ENCODE results near the gene GPR107. TPM values are rescaled to one million over a fixed set of nuclear protein-coding genes. Genes with fewer than 3 reads are reported as not detected.
A peak's percentile ranks its signal among the peaks of the same experiment; 100 is the strongest.

Gene GPR107
- total RNA-seq, 1 donor from 2014 or later, result 58.7 TPM

GRCh38 chr9:130186839-130187522 is 133.3 kb downstream of the GPR107 start:
- no peak for FAIRE-seq
- H3K4me1 ChIP-seq (ENCODE audit: insufficient read depth, low read length), result peaks cover 62% of the 10 kb centered on the region
- H3K9ac ChIP-seq (ENCODE audit: low read length), result peak overlapping the region; percentile 52
- no peak overlapping the region for H3K27ac Mint-ChIP-seq (ENCODE audit: unreplicated experiment)
- peak overlapping the region; percentile 72 for H3K4me3 Mint-ChIP-seq (ENCODE audit: unreplicated experiment)
- no peak overlapping the region for H2AFZ ChIP-seq (ENCODE audit: low read depth, low read length)
- H3K27me3 ChIP-seq (ENCODE audit: insufficient read depth, low read length), result no peaks in the 10 kb centered on the region
- peak; percentile 37 for DNase-seq (ENCODE audit: low read depth)
- TF ChIP-seq CTCF (IDR thresholded peaks at IDR 0.05; ENCODE audit: insufficient read depth, low read depth, low read length), result no peak
- TF ChIP-seq EZH2 (IDR thresholded peaks at IDR 0.05; ENCODE audit: insufficient read depth, low read length), result no peak
- H3K4me1 Mint-ChIP-seq (ENCODE audit: low read depth, unreplicated experiment), result peaks cover 52% of the 10 kb centered on the region
- no peaks in the 10 kb centered on the region for H3K9me3 Mint-ChIP-seq (ENCODE audit: unreplicated experiment)
- no peak overlapping the region for H3K4me3 ChIP-seq (ENCODE audit: insufficient read depth, low read depth, low read length)
- peak overlapping the region; percentile 80 for H3K4me2 ChIP-seq (ENCODE audit: low read length)
- H3K27me3 Mint-ChIP-seq (ENCODE audit: low read depth, unreplicated experiment), result no peaks in the 10 kb centered on the region
- H3K79me2 ChIP-seq (ENCODE audit: insufficient read depth, low read length), result peaks cover 93% of the 10 kb centered on the region
- peaks cover 90% of the 10 kb centered on the region for H4K20me1 ChIP-seq (ENCODE audit: insufficient read depth, low read length)
- H3K27ac ChIP-seq (ENCODE audit: low read depth, low read length), result peak overlapping the region; percentile 18
- H3K36me3 Mint-ChIP-seq (ENCODE audit: low read depth, unreplicated experiment), result peaks cover 1% of the 10 kb centered on the region
- H3K36me3 ChIP-seq (ENCODE audit: insufficient read depth, low read length), result no peaks in the 10 kb centered on the region
- no peaks in the 10 kb centered on the region for H3K9me3 ChIP-seq (ENCODE audit: insufficient read depth, low read depth, low read length)

GRCh38 chr9:130187523-130187846 is 133.8 kb downstream of the GPR107 start:
- Mint-ChIP-seq H3K4me1 (ENCODE audit: low read depth, unreplicated experiment) (peaks cover 55% of the 10 kb centered on the region), H3K9me3 (ENCODE audit: unreplicated experiment) (no peaks in the 10 kb centered on the region), H3K4me3 (ENCODE audit: unreplicated experiment) (no peak overlapping the region), H3K36me3 (ENCODE audit: low read depth, unreplicated experiment) (peaks cover 1% of the 10 kb centered on the region), H3K27me3 (ENCODE audit: low read depth, unreplicated experiment) (no peaks in the 10 kb centered on the region), H3K27ac (ENCODE audit: unreplicated experiment) (no peak overlapping the region)
- H4K20me1 ChIP-seq (ENCODE audit: insufficient read depth, low read length), result peaks cover 90% of the 10 kb centered on the region
- no peak overlapping the region for H2AFZ ChIP-seq (ENCODE audit: low read depth, low read length)
- no peak overlapping the region for H3K27ac ChIP-seq (ENCODE audit: low read depth, low read length)
- TF ChIP-seq EZH2 (IDR thresholded peaks at IDR 0.05; ENCODE audit: insufficient read depth, low read length) (no peak), CTCF (IDR thresholded peaks at IDR 0.05; ENCODE audit: insufficient read depth, low read depth, low read length) (no peak)
- H3K4me1 ChIP-seq (ENCODE audit: insufficient read depth, low read length), result peaks cover 61% of the 10 kb centered on the region
- no peak overlapping the region for H3K4me3 ChIP-seq (ENCODE audit: insufficient read depth, low read depth, low read length)
- H3K36me3 ChIP-seq (ENCODE audit: insufficient read depth, low read length), result no peaks in the 10 kb centered on the region
- H3K9me3 ChIP-seq (ENCODE audit: insufficient read depth, low read depth, low read length), result no peaks in the 10 kb centered on the region
- no peak for FAIRE-seq
- H3K9ac ChIP-seq (ENCODE audit: low read length), result peak overlapping the region; percentile 52
- DNase-seq (ENCODE audit: low read depth), result no peak
- H3K79me2 ChIP-seq (ENCODE audit: insufficient read depth, low read length), result peaks cover 93% of the 10 kb centered on the region
- peak overlapping the region; percentile 80 for H3K4me2 ChIP-seq (ENCODE audit: low read length)
- H3K27me3 ChIP-seq (ENCODE audit: insufficient read depth, low read length), result no peaks in the 10 kb centered on the region

GRCh38 chr9:130188860-130189481 is 135.3 kb downstream of the GPR107 start:
- Mint-ChIP-seq H3K4me3 (ENCODE audit: unreplicated experiment) (peak overlapping the region; percentile 40), H3K36me3 (ENCODE audit: low read depth, unreplicated experiment) (peaks cover 1% of the 10 kb centered on the region), H3K4me1 (ENCODE audit: low read depth, unreplicated experiment) (peaks cover 53% of the 10 kb centered on the region), H3K9me3 (ENCODE audit: unreplicated experiment) (no peaks in the 10 kb centered on the region), H3K27ac (ENCODE audit: unreplicated experiment) (no peak overlapping the region), H3K27me3 (ENCODE audit: low read depth, unreplicated experiment) (no peaks in the 10 kb centered on the region)
- H2AFZ ChIP-seq (ENCODE audit: low read depth, low read length), result no peak overlapping the region
- H4K20me1 ChIP-seq (ENCODE audit: insufficient read depth, low read length), result peaks cover 91% of the 10 kb centered on the region
- no peak overlapping the region for H3K4me2 ChIP-seq (ENCODE audit: low read length)
- peaks cover 99% of the 10 kb centered on the region for H3K79me2 ChIP-seq (ENCODE audit: insufficient read depth, low read length)
- H3K27ac ChIP-seq (ENCODE audit: low read depth, low read length), result no peak overlapping the region
- H3K36me3 ChIP-seq (ENCODE audit: insufficient read depth, low read length), result no peaks in the 10 kb centered on the region
- no peak overlapping the region for H3K9ac ChIP-seq (ENCODE audit: low read length)
- H3K4me3 ChIP-seq (ENCODE audit: insufficient read depth, low read depth, low read length), result no peak overlapping the region
- H3K27me3 ChIP-seq (ENCODE audit: insufficient read depth, low read length), result no peaks in the 10 kb centered on the region
- FAIRE-seq (no peak), DNase-seq (ENCODE audit: low read depth) (no peak)
- H3K4me1 ChIP-seq (ENCODE audit: insufficient read depth, low read length), result peaks cover 59% of the 10 kb centered on the region
- no peaks in the 10 kb centered on the region for H3K9me3 ChIP-seq (ENCODE audit: insufficient read depth, low read depth, low read length)
- no peak for TF ChIP-seq CTCF (IDR thresholded peaks at IDR 0.05; ENCODE audit: insufficient read depth, low read depth, low read length)
- TF ChIP-seq EZH2 (IDR thresholded peaks at IDR 0.05; ENCODE audit: insufficient read depth, low read length), result no peak

All from astrocyte (in vitro differentiated cells and primary cell).